Neural cell (in vitro differentiated cells): ENCODE results near the gene WIPI1.

Source experiments
- EP300 ChIP-seq: fragments of 450-650 bp; conservative IDR thresholded peaks from 2 replicates; pipeline ENCODE4 v1.6.1; 2014; ENCODE audit warnings: antibody characterized with exemption, mild to moderate bottlenecking, moderate library complexity; ENCODE audit not compliant: poor library complexity, severe bottlenecking
- EZH2 ChIP-seq: fragments of 200-600, 300-800 bp; shearing (Covaris generic), sonication (generic); IDR thresholded peaks from 2 replicates; pipeline ENCODE4 v1.6.1; 2014; ENCODE audit warnings: antibody characterized with exemption, low read length, borderline replicate concordance, mild to moderate bottlenecking; ENCODE audit not compliant: insufficient read depth, poor library complexity, severe bottlenecking
- POLR2AphosphoS5 ChIP-seq: IDR thresholded peaks from 2 replicates; pipeline ENCODE4 v1.6.1; 2012
- RAD21 ChIP-seq: fragments of 450-650 bp; conservative IDR thresholded peaks from 2 replicates; pipeline ENCODE4 v1.6.1; 2014; ENCODE audit warnings: antibody characterized with exemption, mild to moderate bottlenecking, moderate library complexity
- SMC3 ChIP-seq: fragments of 450-650 bp; conservative IDR thresholded peaks from 2 replicates; pipeline ENCODE4 v1.6.1; 2014; ENCODE audit warnings: antibody characterized with exemption, mild to moderate bottlenecking, moderate library complexity; ENCODE audit not compliant: poor library complexity
- TAF1 ChIP-seq: IDR thresholded peaks from 2 replicates; pipeline ENCODE4 v1.6.1; 2012; ENCODE audit warnings: low read depth
- TF ChIP-seq, protein P1 (sequence below): fragments of 450-650 bp; IDR thresholded peaks from 2 replicates; pipeline ENCODE4 v1.5.1; 2014; ENCODE audit warnings: antibody characterized with exemption, mild to moderate bottlenecking, moderate library complexity; ENCODE audit not compliant: poor library complexity, severe bottlenecking
- TF ChIP-seq, protein P2 (sequence below): IDR thresholded peaks from 2 replicates; pipeline ENCODE4 v1.6.1; 2012; ENCODE audit warnings: borderline replicate concordance

DNA sequence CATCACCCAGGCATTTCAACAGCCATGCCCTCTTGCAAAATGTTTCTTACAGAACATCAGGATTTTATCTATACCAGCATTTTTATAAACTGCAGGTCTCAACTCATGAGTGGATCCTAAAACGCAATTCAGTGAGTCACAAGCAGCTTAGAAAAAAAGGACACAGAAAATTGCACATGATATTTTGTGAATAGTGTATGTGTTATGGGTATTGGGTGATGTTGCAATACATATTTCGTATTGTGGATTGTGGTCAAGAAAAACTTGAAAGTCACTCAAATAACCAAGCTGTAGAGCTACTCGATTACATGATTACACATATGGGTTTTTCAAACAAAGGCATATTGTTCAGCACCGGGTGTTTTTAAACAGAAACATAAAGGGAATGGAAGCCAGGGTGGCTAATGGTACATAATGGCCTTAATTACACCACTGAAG, 1.4 kb downstream of the WIPI1 start:
- TF ChIP-seq, protein P1, sequence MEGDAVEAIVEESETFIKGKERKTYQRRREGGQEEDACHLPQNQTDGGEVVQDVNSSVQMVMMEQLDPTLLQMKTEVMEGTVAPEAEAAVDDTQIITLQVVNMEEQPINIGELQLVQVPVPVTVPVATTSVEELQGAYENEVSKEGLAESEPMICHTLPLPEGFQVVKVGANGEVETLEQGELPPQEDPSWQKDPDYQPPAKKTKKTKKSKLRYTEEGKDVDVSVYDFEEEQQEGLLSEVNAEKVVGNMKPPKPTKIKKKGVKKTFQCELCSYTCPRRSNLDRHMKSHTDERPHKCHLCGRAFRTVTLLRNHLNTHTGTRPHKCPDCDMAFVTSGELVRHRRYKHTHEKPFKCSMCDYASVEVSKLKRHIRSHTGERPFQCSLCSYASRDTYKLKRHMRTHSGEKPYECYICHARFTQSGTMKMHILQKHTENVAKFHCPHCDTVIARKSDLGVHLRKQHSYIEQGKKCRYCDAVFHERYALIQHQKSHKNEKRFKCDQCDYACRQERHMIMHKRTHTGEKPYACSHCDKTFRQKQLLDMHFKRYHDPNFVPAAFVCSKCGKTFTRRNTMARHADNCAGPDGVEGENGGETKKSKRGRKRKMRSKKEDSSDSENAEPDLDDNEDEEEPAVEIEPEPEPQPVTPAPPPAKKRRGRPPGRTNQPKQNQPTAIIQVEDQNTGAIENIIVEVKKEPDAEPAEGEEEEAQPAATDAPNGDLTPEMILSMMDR: no peak
- TF ChIP-seq POLR2AphosphoS5: no peak
- no peak for TF ChIP-seq EP300
- TF ChIP-seq EZH2: no peak
- TF ChIP-seq, protein P2, sequence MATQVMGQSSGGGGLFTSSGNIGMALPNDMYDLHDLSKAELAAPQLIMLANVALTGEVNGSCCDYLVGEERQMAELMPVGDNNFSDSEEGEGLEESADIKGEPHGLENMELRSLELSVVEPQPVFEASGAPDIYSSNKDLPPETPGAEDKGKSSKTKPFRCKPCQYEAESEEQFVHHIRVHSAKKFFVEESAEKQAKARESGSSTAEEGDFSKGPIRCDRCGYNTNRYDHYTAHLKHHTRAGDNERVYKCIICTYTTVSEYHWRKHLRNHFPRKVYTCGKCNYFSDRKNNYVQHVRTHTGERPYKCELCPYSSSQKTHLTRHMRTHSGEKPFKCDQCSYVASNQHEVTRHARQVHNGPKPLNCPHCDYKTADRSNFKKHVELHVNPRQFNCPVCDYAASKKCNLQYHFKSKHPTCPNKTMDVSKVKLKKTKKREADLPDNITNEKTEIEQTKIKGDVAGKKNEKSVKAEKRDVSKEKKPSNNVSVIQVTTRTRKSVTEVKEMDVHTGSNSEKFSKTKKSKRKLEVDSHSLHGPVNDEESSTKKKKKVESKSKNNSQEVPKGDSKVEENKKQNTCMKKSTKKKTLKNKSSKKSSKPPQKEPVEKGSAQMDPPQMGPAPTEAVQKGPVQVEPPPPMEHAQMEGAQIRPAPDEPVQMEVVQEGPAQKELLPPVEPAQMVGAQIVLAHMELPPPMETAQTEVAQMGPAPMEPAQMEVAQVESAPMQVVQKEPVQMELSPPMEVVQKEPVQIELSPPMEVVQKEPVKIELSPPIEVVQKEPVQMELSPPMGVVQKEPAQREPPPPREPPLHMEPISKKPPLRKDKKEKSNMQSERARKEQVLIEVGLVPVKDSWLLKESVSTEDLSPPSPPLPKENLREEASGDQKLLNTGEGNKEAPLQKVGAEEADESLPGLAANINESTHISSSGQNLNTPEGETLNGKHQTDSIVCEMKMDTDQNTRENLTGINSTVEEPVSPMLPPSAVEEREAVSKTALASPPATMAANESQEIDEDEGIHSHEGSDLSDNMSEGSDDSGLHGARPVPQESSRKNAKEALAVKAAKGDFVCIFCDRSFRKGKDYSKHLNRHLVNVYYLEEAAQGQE: no peak
- no peak for TF ChIP-seq TAF1
- no peak for TF ChIP-seq SMC3
- TF ChIP-seq RAD21: no peak
